22Rv1 (cell line): ENCODE results near the gene SH3RF3.

ENCODE experiments used
- ZFX ChIP-seq: fragments of 450-650 bp; IDR thresholded peaks from 2 replicates; pipeline ENCODE4 v1.6.1; 2017; ENCODE audit warnings: antibody characterized with exemption, borderline replicate concordance
- TF ChIP-seq, protein P1 (sequence below): fragments of 450-650 bp; IDR thresholded peaks from 2 replicates; pipeline ENCODE4 v1.5.1; 2017; ENCODE audit warnings: mild to moderate bottlenecking

- TF ChIP-seq, protein P1, sequence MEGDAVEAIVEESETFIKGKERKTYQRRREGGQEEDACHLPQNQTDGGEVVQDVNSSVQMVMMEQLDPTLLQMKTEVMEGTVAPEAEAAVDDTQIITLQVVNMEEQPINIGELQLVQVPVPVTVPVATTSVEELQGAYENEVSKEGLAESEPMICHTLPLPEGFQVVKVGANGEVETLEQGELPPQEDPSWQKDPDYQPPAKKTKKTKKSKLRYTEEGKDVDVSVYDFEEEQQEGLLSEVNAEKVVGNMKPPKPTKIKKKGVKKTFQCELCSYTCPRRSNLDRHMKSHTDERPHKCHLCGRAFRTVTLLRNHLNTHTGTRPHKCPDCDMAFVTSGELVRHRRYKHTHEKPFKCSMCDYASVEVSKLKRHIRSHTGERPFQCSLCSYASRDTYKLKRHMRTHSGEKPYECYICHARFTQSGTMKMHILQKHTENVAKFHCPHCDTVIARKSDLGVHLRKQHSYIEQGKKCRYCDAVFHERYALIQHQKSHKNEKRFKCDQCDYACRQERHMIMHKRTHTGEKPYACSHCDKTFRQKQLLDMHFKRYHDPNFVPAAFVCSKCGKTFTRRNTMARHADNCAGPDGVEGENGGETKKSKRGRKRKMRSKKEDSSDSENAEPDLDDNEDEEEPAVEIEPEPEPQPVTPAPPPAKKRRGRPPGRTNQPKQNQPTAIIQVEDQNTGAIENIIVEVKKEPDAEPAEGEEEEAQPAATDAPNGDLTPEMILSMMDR, result no peak
- TF ChIP-seq ZFX, result no peak
Observed at GRCh38 chr2:109138449-109138848, 9.4 kb downstream of the SH3RF3 start.
